ENCODE results near the gene SCYL3. TPM values are rescaled to one million over a fixed set of nuclear protein-coding genes. Genes with fewer than 3 reads are reported as not detected.

SCYL3 gene
- total RNA-seq, 2 donors from 2014 or later = 14.2 to 16.3 TPM

- Mint-ChIP-seq H3K27me3 (no peaks in the 10 kb centered on the region), H3K4me3 (no peak overlapping the region), H3K9me3 (no peaks in the 10 kb centered on the region), H3K36me3 (peaks cover 4% of the 10 kb centered on the region), H3K27ac (no peak overlapping the region), H3K4me1 (ENCODE audit: low read depth in 2 of 2) (peaks cover 0 to 4% of the 10 kb centered on the region in 2 donors)
- DNase-seq (ENCODE audit: low spot score) (no peak), ATAC-seq (no peak)
Measured at GRCh38 chr1:169804941-169805340, 88.8 kb downstream of the SCYL3 start.

- H3K4me1 Mint-ChIP-seq (ENCODE audit: low read depth in 2 of 2) = no peaks in the 10 kb centered on the region
- H3K27ac Mint-ChIP-seq = no peak overlapping the region
- ATAC-seq = no peak
- peaks cover 4% of the 10 kb centered on the region for H3K36me3 Mint-ChIP-seq
- no peaks in the 10 kb centered on the region for H3K9me3 Mint-ChIP-seq
- H3K4me3 Mint-ChIP-seq = no peak overlapping the region
- no peaks in the 10 kb centered on the region for H3K27me3 Mint-ChIP-seq
- DNase-seq (ENCODE audit: low spot score) = no peak
Measured at GRCh38 chr1:169802888-169803287, 90.8 kb downstream of the SCYL3 start.

Other genes starting within 250 kb of the SCYL3 start
- gene SELL, start 182.3 kb downstream of the SCYL3 start, total RNA-seq = 10 to 100 TPM; 29.5 to 66.8 TPM
- not detected for gene SELE, start 159.8 kb downstream of the SCYL3 start, total RNA-seq
- gene METTL18, start 99.0 kb downstream of the SCYL3 start, total RNA-seq = 10 to 100 TPM in 1 of 2 donors, 1 to 10 TPM in 1; 7.9 to 10.5 TPM
- 10 to 100 TPM; 33.6 to 38.3 TPM for gene KIFAP3, start 180.8 kb upstream of the SCYL3 start, total RNA-seq

Measured in natural killer cell treated with Interleukin-12 subunit alpha and Interleukin-12 subunit beta and Interleukin-15 and Interleukin-18, amount 100 ng/mL, for 72 hours (primary cell).